Stimulated activated naive CD4-positive, alpha-beta T cell (primary cell): ENCODE data around the gene RHOF.
A peak's percentile ranks its signal among the peaks of the same experiment; 100 is the strongest.

ENCODE experiments used
- DNase-seq, 6 experiments: peaks; one replicate each; lab custom pipeline; 2025; lab: John Stamatoyannopoulos, UW

Gene RHOF, protein sequence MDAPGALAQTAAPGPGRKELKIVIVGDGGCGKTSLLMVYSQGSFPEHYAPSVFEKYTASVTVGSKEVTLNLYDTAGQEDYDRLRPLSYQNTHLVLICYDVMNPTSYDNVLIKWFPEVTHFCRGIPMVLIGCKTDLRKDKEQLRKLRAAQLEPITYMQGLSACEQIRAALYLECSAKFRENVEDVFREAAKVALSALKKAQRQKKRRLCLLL

DNA sequence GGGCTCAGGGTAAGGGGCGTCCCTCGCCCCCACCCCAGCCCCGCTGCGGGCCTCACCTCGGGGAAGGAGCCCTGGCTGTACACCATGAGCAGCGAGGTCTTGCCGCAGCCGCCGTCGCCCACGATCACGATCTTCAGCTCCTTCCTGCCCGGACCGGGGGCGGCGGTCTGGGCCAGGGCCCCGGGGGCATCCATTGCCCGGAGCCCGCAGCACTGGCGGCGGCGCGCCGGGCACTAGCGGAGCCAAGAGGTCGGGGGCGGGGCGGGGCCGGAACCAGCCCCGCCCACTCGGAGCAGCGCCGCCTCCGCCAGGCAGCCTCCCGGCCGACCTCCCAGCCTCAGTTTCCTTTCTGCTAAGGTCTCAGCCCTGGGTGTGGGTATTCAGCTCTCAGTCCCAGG lies at the start of gene RHOF:
RHOF (minus strand) TSS at position 249 of the 398 bp plus-strand sequence; CDS start at position 194, 55 bp downstream.
- peak in 3 of 6 experiments; percentile 55 to 77 (median 58) for DNase-seq

DNA sequence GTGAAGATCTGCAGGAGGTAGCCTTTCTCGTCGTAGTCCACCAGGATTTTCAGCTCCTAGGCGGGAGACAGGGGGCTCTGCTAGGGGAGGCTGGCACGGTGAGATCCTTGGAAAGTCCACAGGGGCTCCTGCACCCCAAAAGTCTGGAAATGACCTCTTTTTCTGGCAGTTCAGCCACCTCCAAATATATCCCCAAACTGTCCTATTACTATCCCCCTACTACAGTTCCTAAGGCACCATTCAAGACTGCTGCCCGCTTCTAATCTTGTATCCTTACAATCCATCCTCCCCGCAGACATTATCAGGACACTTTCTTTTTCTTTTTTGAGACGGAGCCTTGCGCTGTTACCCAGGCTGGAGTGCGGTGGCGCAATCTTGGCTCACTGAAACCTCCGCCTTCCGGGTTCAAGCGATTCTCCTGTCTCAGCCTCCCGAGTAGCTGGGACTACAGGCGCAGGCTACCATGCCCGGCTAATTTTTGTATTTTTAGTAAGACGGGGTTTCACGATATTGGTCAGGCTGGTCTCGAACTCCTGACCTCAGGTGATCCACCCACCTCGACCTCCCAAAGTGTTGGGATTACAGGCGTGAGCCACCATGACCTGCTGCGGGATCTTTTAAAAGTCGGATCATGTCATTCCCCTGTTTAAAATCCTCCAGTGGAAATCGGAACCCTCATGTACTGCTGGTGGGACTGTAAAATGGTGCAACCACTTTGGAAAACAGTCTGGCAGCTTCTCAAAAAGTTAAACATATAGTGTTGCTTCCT lies 46.7 kb upstream of the RHOF start:
- no peak for DNase-seq

DNA sequence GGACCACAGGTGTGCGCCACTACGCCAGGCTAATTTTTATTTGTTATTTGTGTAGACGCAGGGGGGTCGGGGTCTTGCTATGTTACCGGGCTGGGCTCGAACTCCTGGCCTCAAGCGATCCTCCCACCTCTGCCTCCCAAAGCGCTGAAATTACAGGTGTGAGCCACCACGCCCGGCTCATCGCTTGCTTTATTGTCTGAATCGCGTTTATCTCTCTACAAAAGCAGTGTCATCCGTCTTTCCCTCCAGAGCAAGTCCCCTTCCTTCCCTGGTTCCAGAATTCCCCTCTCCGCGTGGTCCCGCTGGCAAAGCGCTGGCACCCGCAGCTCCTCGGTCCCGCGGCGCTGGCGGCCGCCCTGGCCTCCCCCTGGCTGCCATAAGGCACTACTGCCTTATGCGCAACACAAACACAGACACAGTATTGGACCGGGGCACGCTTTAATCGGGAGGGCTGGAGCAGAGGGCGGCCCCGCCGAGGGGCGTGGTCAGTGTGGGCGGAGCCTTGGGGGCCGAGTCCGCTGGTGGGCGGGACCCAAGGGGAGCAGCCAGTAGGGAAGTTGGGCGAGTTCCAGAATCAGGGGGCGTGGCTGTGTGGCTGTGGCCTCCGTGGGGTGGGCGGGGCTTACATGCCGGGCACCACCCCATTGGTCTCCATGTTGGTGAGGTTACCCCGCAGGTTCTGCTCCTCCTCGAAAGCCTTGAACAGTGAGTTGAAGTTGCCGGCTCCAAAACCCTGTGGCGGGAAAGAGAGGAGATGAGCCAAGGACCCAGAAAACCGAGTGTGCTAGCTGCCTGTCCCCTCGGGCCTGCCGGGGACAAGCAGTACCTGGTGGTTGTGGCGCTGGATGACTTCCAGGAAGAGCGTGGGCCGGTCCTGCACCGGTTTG lies 45.9 kb upstream of the RHOF start:
- peak; percentile 98 to 100 (median 99) for DNase-seq

- DNase-seq = no peak
Measured at GRCh38 chr12:121838126-121838525, 44.6 kb upstream of the RHOF start.

DNA sequence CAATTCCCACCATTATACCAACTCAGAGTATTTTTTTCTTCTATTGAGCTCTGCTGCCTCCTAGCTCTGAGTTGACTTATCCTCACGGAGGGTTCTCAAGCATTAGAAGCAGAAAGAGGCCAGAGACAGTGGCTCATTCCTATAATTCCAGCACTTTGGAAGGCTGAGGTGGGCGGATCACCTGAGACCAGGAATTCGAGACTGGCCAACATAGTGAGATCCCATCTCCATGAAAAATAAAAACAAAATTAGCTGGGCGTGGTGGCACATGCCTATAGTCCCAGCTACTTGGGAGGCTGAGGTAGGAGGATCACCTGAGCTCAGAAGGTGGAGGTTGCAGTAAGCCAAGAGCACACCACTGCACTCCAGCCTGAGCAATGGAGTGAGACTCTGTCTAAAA lies 44.2 kb upstream of the RHOF start:
- no peak for DNase-seq

- no peak for DNase-seq
Measured at GRCh38 chr12:121831571-121832245, 38.2 kb upstream of the RHOF start.

GRCh38 chr12:121830588-121831265 lies 37.2 kb upstream of the RHOF start:
- DNase-seq = no peak

- no peak for DNase-seq
Measured at GRCh38 chr12:121830134-121830533, 36.6 kb upstream of the RHOF start.

GRCh38 chr12:121829250-121829918 lies 35.9 kb upstream of the RHOF start:
- no peak for DNase-seq

- no peak for DNase-seq
Measured at GRCh38 chr12:121828826-121829225, 35.3 kb upstream of the RHOF start.

GRCh38 chr12:121828306-121828705 lies 34.8 kb upstream of the RHOF start:
- no peak for DNase-seq

GRCh38 chr12:121827351-121828099 lies 34.0 kb upstream of the RHOF start:
- no peak for DNase-seq

DNA sequence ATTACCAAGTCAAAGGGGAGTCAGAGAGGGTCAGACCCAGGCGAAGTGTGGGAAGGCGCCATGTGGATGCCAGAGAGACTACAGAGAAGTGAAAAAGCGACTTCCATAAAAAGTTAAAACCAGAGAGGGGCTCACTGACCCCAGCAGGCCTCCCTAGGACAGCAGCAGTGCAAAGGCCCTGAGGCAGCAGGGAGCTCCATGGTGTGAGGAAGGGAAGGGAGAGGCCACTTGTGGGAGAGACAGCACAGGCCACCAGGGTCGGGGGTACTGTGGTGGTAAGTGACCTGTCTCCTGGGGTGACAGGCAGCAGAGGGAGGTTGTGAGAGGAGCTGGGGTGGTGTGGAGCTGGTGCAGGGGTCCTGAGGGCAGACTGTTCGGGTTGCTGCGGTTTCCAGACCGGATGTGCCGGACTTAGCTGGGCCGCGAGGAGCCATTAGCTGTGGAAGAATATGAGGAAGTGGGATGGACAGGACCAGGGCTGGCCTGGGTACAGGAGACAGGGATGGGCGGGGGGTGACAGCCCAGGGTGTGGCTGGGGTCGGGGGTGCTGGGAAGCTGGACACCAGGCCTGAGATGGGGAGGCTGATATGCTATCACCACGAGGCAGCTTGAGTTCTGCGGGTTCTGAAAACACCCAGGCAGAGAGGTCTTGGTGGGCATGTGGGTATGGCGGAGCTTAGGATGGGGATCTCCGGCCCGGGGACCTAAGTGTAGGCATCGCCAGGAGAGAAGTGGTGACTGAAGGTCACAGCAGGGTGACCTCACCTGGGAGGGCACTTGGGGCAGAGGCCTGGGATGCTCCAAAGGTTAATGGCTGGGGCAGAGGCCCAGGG lies 33.0 kb upstream of the RHOF start:
- no peak for DNase-seq

GRCh38 chr12:121825041-121825523 lies 31.6 kb upstream of the RHOF start:
- DNase-seq = no peak

- no peak for DNase-seq
Measured at GRCh38 chr12:121823727-121824115, 30.2 kb upstream of the RHOF start.

DNA sequence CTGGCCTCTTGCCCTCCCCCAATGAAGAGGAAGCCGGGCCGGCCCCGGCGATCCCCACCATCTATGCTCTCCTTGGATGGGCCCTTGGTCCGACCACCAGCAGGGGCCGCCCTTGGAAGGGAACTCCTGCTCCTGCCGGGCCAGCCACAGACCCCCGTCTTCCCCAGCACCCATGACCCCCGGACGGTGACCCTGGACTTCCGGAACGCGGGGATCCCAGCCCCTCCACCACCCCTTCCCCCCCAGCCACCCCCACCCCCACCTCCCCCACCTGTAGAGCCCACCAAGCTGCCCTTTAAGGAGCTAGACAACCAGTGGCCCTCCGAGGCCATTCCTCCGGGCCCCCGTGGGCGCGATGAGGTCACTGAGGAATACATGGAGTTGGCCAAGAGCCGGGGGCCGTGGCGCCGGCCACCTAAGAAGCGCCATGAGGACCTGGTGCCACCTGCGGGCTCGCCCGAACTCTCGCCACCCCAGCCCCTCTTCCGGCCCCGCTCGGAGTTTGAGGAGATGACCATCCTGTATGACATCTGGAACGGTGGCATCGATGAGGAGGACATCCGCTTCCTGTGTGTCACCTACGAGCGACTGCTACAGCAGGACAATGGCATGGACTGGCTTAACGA lies 29.7 kb upstream of the RHOF start:
- no peak for DNase-seq

DNA sequence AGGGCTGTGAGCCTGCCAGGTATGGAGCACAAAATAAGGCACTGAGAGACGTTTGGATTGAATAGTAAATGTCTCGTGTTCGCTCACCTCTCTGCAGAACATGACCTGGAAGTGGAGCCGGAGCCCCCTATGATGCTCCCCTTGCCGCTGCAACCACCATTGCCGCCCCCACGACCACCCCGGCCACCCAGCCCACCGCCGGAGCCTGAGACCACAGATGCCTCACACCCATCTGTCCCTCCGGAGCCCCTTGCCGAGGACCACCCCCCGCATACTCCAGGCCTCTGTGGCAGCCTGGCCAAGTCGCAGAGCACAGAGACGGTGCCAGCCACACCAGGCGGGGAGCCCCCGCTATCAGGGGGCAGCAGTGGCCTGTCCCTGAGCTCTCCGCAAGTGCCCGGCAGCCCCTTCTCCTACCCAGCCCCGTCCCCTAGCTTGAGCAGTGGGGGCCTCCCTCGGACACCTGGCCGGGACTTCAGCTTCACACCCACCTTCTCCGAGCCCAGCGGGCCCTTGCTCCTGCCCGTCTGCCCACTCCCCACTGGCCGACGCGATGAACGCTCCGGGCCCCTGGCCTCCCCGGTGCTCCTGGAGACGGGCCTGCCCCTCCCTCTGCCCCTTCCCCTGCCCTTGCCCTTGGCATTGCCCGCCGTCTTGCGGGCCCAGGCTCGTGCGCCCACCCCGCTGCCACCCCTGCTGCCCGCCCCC lies 29.1 kb upstream of the RHOF start:
- DNase-seq = no peak

DNA sequence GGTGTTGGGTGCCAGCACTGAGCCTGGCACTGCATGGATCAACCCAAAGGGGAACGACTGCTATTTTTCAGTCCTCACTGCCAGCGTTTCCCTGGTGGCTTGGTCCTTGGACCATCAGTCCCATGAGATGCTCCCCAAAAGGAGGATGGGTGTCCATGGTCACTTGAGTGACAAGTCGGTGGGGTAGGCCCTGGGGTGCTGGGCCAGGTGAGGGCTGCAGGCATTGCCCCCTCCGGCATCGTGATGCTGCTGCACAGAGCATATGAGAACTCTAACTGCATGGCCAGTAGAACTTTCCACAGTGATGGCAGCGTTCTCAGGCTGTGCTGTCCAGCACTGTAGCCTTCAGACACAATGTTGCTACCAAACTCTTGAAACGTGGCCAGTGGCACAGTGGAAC lies 26.6 kb upstream of the RHOF start:
- DNase-seq = no peak
